NT2/D1 (cell line): ENCODE data around the gene RPL27A.

Experiments used
- SUZ12 ChIP-seq: IDR thresholded peaks from 2 replicates; pipeline ENCODE4 v1.6.1; 2011; ENCODE audit not compliant: insufficient read length, insufficient read depth; ENCODE audit errors: extremely low read depth
- YY1 ChIP-seq: IDR thresholded peaks from 2 replicates; pipeline ENCODE4 v1.6.1; 2011; ENCODE audit not compliant: insufficient read length, insufficient read depth
- ZNF274 ChIP-seq: IDR thresholded peaks from 2 replicates; pipeline ENCODE4 v1.6.1; 2011; ENCODE audit warnings: mild to moderate bottlenecking, low read depth, low read length

GRCh38 chr11:8658321-8659057 is 24.1 kb upstream of the RPL27A start:
- TF ChIP-seq SUZ12 (no peak), ZNF274 (no peak), YY1 (no peak)
